Measurements from ENCODE around the gene LSM10. TPM values are rescaled to one million over a fixed set of nuclear protein-coding genes. Genes with fewer than 3 reads are reported as not detected.

LSM10 gene
- total and polyA plus RNA-seq, 2 of the 4 experiments (the other 2 are of a cell fraction): 11.7 to 78.9 TPM

GRCh38 chr1:36350659-36351226 is 47.0 kb downstream of the LSM10 start (continued):
- TF ChIP-seq CTCF (conservative IDR thresholded peaks at IDR 0.05; ENCODE audit: low read depth, low read length): no peak

- peak overlapping the region; percentile 83; the same call in 1 of the 2 replicates for H3K23ac ChIP-seq (ENCODE audit: low read depth, low read length)
- H3K14ac ChIP-seq (replicated peaks; ENCODE audit: low read depth, low read length): peak overlapping the region; percentile 87
- no peak for TF ChIP-seq USF2 (IDR thresholded peaks at IDR 0.05; ENCODE audit: low read depth, low read length)
- no peak for TF ChIP-seq POLR2A (IDR thresholded peaks at IDR 0.05; ENCODE audit: low read depth, low read length)
- TF ChIP-seq FOS (IDR thresholded peaks at IDR 0.05; ENCODE audit: low read depth, low read length): no peak
- no peak for TF ChIP-seq RFX5 (IDR thresholded peaks at IDR 0.05; ENCODE audit: low read depth, low read length)
- no peak for TF ChIP-seq MAZ (IDR thresholded peaks at IDR 0.05; ENCODE audit: borderline replicate concordance, low read depth, low read length)
- no peak for TF ChIP-seq RCOR1 (IDR thresholded peaks at IDR 0.05; ENCODE audit: insufficient replicate concordance, low read length)
- WGBS, 2 experiments (ENCODE audit: extremely low coverage in 2 of 2, insufficient read length in 1 of 2): 65% methylated on average over 15 of the region's 16 CpGs; no CpG with 5 or more reads in 1 of the 2 experiments
- peak overlapping the region; percentile 90 for H2AK9ac ChIP-seq (replicated peaks; ENCODE audit: low read depth, low read length, poor library complexity)
- H4K5ac ChIP-seq (ENCODE audit: low read depth, low read length): peak overlapping the region; percentile 43
- no peak for ATAC-seq (ENCODE audit: low read depth)
- no TSS peak for BruUV-seq (replicated peaks)
- DNase-seq: no peak
- dilution Hi-C loops (cut with HindIII; ENCODE audit: low sequenced_read_pairs, unreplicated experiment): no loop called here
- ChIA-PET POLR2A (ENCODE audit: unreplicated experiment) (no interaction called here), CTCF (interaction anchor here (1.4 kb wide), 1 partner anchor 16 kb away, joined by 6 read pairs; no protein-coding TSS in a partner anchor)
- H3K18ac ChIP-seq (ENCODE audit: low read depth, low read length): peak overlapping the region; percentile 29; the same call in 1 of the 2 replicates
- H3K79me1 ChIP-seq (ENCODE audit: low read depth in 1 of 2, low read length in 2 of 2): peaks cover 13 to 73% of the 10 kb centered on the region in 2 experiments; a peak in 3 of 4 replicates
- H2BK15ac ChIP-seq (ENCODE audit: low read depth, low read length): peak overlapping the region; percentile 97; the same call in 2 of the 3 replicates
- H3K9me3 ChIP-seq (ENCODE audit: control insufficient read depth, insufficient read depth, low read length): no peaks in the 10 kb centered on the region
- no peaks in the 10 kb centered on the region for H3K27me3 ChIP-seq (ENCODE audit: control insufficient read depth, insufficient read depth, low read length)
- no peak overlapping the region for H2AFZ ChIP-seq (replicated peaks; ENCODE audit: low read length, poor library complexity)
- no peak overlapping the region for H3K4me2 ChIP-seq (ENCODE audit: low read depth, low read length)
- intact Hi-C loops (cut with micrococcal nuclease): loop anchor here (2.0 kb wide), 2 partner anchors 27 to 71 kb away; partner anchors contain the start of gene EVA1B
- H3K4me1 ChIP-seq (ENCODE audit: control insufficient read depth, insufficient read depth, low read length): peaks cover 45% of the 10 kb centered on the region
- peak overlapping the region; percentile 18 for H3K9ac ChIP-seq (ENCODE audit: low read depth, low read length)
- peak overlapping the region; percentile 91 for H3K27ac ChIP-seq (ENCODE audit: insufficient read depth, low read length)
- peaks cover 50% of the 10 kb centered on the region for H3K36me3 ChIP-seq (ENCODE audit: control insufficient read depth, insufficient read depth, low read length)
- no peak overlapping the region for H3K4me3 ChIP-seq (ENCODE audit: insufficient read depth, low read depth, low read length)
- peak overlapping the region; percentile 98 for H2AK5ac ChIP-seq (ENCODE audit: low read depth, low read length)
- H3K56ac ChIP-seq (ENCODE audit: extremely low read depth, insufficient read depth, low read length): 0 out of 2 replicates have a peak overlapping the region, but pooled peaks have one; percentile 6
- peak overlapping the region; percentile 100 for H3K4ac ChIP-seq (ENCODE audit: low read depth, low read length)
- H4K91ac ChIP-seq (ENCODE audit: insufficient read depth, low read depth, low read length): peak overlapping the region; percentile 100
- peak overlapping the region; percentile 99 for H2BK5ac ChIP-seq (ENCODE audit: low read depth, low read length, poor library complexity, severe bottlenecking)
- H2BK20ac ChIP-seq (ENCODE audit: low read depth, low read length): peak overlapping the region; percentile 93
- in situ Hi-C loops (cut with MboI; ENCODE audit: low sequenced_read_pairs): no loop called here
- peak overlapping the region; percentile 78 to 98; a peak in 3 of 4 replicates for H4K8ac ChIP-seq (ENCODE audit: low read depth in 2 of 2, low read length in 2 of 2)
- no peaks in the 10 kb centered on the region for H4K20me1 ChIP-seq (ENCODE audit: insufficient read depth, low read length)
- peak overlapping the region; percentile 99 for H2BK120ac ChIP-seq (ENCODE audit: low read depth, low read length)
- peaks cover 37% of the 10 kb centered on the region for H3K9me1 ChIP-seq (ENCODE audit: insufficient read depth, low read length)
Measured at GRCh38 chr1:36349839-36350238, 47.9 kb downstream of the LSM10 start.
